GM19035 (cell line): ENCODE data around the gene PNPLA4.

Experiments
- ATAC-seq: cut with Tn5 transposase; IDR thresholded peaks from one replicate; pipeline ENCODE4 v1.9.1; 2021; ENCODE audit not compliant: unreplicated experiment

PNPLA4 gene

DNA sequence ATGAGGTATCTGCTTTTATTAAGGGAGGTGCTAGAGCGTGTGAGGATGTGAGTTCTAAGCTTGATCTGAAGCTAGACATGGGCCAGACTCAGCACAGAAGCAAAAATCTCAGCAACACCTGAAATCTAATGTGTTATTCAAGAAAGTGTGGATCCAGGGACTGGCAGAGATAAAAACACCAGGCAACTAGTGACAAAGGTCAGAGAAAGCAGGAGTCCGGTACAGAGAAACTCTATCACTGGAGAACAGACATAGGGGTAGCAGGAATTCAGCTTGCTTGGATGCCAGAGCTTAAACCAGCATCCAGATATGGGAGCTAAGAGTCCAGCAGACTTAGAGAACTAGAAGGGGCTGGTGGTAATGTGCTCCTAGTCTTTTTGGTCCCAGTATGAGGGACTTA is 50.3 kb downstream of the PNPLA4 start:
- ATAC-seq: no peak

DNA sequence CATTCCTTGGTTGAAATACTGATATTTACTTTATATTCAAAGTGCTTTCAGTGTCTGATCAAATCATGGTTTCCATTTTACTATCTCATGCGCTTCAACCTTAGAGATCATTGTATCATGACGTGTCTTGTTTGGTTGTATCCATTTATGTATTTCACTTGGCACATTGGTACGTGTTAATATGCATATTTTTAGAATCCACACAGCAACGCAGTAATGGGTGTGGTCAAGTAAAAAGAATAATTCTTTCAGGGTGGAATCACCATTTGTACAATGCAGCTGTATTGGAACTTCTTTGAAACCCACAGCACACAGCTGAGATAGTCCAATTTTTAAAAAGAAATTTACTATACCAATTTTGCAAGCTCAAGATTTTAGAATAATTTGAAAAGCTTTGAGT is 55.2 kb downstream of the PNPLA4 start:
- ATAC-seq: no peak

DNA sequence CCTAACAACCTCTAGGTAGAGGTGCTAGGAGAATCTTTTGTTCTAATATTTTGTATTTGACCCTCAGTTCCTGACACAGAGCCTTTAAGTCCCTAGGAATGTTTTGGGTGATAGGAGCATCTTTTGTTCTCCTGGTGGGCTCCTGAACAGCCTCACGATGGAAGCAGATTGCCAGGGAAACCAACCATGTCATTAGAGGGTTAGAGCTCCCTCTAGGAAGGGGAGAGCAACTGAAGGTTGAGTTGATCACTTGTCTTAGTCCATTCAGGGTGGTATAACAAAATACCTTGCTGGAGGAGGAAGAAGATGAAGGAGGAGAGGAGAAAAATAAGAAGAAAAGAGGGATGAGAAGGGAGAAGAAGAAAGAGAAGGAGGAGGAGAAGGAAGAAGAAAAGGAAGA is 75.0 kb downstream of the PNPLA4 start:
- ATAC-seq: no peak
